ENCODE results near the gene GABRR3.

The GABRR3 gene

GRCh38 chr3:97988784-97989568 is 46.1 kb downstream of the GABRR3 start:
- no peak for DNase-seq

DNA sequence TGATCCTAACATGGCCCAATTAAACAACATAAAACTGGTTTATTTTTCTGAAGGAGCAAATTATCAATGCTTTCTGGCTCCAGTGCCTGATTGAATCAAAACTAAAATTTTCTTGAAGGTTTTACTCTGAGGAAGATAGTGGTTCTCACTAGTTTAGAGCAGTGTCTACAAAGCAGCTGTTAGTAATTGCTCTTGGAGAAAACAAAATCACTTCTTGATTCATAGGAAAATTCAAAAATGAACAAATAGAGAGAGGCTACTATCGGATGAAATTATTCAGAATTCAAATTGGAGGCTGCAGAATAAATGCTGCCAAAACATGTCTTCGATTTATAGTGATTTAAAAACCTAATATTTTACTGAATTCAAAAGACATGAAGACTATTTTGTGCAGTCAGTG is 47.8 kb downstream of the GABRR3 start:
- no peak for DNase-seq

GRCh38 chr3:97983933-97984491 is 51.1 kb downstream of the GABRR3 start:
- DNase-seq: no peak

DNA sequence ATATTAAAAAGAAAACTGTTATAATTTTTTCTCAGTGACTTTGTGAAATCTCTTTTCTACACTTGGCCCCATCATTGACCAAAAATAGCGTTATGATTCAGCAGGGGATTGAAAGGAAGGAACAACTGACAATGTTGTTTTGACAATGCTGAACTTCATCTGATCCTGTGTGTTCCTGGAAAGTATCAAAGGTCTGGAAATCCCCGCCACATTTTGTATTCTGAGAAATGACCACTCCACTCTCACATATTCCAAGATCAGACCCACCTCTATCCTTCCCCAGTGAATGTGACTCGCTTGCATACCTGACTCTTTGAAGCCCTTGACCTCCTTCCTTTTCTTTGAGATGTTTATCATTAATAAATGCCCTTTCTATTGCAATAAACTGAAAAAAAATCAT is 53.2 kb downstream of the GABRR3 start:
- no peak for DNase-seq

DNA sequence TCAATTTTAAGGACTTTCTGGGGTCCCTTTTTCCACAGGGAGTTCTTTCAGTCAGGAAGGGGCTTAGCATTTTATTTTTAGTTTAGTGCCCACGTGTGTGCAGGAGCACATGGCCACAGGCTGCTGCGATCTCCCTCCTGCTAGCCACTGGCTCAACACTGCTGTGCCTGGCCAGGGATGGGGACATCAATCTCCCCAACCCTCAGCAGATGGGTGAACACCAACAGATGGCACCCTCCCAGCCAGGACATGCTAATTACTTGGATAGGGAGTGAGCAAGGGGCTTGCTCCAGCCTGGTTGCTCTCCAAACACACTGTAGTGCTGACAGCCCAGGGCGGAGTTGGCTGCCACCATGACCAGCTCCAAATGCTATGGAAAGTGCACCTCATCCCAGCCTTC is 55.5 kb downstream of the GABRR3 start:
- no peak for DNase-seq

DNA sequence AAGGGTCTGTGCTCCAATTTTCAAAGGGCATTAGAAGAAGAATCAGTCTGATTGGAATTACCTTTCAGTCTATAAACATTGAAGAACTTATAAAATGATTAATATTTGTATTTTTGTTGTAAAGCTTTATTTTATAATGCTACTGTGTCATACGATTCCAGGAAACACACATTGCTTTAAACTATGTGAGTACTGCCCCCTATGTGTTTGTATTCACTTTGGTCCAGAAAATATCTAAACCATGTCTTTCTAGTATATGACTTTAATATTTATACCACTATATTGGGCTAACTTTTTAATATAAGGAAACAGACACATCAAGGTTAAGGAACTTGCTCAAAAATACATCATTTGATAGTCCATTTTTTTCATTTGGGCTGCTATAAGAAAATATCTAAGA is 59.6 kb downstream of the GABRR3 start:
- DNase-seq: no peak

DNA sequence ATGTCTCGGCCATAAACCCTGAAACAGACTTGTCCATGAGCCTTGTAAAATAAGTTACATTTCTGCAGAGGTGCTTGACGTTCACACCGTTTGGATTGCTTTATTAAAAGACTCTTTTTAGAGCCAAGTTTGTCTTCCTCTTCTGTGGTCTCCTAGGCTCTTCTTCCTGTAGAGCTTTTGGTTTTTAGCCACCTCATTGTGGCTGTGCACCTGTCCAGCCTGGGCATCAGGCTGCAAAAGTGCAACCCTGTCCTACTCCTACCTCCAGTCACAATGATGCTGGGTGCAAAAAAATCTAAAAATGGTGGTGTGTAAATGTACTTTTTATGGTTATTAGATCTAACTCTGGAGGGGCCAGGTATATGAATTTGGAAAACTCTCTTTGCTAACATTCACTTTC is 60.1 kb downstream of the GABRR3 start:
- no peak for DNase-seq

DNA sequence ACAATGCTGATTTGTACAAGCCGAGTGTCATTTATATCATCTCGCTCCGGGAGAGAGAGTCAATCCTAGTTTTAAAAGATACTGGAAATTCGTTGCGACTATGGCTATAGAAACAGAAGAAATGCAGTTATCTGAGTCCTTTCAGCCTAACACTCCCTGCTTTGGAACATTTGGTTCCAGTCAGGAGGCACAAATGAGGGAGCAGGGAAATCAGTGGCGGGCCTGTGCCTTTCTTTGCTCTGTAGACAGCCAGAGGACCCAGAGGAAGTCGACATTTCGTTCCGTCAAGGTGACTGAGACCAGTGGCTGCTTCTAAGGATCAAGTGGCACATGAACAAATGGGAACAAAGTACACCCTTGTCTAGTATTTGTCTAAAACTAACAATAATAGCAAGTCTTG is 62.1 kb downstream of the GABRR3 start:
- no peak for DNase-seq

DNA sequence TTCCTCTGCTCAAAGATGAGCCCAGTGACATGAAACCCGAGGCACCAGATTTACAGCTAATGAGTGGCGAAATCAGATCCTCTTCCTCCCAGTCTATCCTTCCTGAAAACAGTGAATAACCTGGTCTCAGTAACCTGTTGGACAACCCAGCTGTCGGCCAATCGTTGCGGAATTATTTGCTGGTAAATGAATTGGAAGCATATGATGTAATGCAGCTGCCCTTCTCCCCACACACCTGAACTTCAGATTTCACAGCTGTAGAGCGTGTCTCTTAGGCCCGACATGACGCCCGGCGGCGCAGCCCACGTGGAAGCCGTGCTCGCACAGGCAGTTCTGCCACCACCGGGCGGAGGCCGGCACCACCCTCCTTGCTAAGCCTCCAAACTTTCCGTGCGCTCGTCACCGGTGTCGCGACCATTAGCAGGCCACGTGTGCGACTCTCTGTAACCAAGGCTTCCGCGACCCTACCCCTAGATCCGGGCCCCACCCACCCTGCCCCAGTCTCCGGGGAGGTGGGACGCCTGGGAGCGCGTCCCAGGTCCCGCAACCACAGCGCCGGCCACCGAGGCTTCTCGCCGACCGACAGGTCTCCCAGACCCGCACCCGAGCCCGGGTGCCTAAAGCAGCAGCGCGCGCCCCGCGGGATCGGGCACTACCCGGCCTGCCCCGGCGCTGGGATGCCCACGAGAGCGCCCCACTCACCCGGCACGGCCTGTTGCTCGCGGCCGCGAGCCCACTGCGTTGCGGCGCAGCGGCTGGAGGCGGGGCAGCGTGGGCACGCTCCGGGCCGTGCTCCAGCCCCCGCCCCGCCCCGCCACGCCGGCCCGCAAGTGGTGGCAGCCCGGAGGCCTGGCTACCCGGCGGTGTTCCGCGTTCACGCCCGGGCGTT is 63.2 kb downstream of the GABRR3 start, which contains the start of gene RIOX2:
RIOX2 (minus strand) TSS at position 753 of the 889 bp plus-strand sequence. CDS start 4,838 bp downstream, outside the sequence.
- peak; percentile 24 to 37 for DNase-seq

DNA sequence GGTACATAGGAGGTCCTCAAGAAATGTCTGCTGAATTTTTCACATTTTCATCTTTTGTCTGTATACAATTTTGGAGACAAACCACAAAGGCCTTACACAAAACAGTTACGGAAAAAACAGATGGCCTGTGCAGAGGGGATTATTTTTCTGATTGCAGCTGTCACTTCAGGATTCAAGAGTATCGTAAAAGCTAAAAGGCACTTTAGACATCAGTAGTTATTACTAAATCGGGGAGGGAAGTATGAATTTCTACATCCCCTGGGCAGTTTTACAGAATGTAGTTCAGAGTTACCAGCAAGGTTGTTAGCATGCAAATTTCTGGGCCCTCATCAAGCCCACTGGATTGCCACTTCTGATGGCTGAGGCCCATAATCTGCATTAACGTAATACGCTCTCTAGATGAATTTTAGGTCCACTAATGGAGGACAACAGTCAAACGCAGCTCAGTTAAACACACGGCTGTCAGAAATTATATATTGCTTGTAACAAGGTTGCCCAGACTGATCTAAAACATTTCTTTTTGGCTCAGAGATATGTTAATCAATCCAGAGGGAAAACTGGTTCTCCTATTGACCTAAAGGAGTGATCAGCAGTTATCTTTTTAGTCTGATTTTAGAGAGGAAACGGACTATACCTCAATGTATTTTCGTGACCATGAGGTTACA is 64.0 kb downstream of the GABRR3 start:
- DNase-seq: peak in 1 of 2 experiments; percentile 11

DNA sequence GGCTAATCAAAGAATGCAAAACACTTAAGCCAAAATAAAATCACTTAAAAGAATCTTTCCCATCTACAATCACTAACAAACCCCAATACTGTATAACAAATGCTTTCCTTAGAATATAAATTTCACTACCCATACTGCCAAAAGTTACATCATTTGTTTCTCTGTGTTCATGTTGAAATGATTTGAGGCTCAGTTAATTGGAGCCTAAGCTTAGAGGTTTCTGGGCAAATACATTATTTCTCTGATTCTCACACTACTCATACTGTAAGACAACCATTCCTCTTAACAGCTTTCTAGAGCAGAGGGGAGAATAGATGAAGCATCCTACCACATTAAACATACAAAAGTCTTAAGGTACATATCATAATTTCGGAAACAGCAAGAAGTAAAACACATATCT is 65.0 kb downstream of the GABRR3 start:
- DNase-seq: no peak

GRCh38 chr3:97969541-97969940 is 65.6 kb downstream of the GABRR3 start:
- DNase-seq: no peak

DNA sequence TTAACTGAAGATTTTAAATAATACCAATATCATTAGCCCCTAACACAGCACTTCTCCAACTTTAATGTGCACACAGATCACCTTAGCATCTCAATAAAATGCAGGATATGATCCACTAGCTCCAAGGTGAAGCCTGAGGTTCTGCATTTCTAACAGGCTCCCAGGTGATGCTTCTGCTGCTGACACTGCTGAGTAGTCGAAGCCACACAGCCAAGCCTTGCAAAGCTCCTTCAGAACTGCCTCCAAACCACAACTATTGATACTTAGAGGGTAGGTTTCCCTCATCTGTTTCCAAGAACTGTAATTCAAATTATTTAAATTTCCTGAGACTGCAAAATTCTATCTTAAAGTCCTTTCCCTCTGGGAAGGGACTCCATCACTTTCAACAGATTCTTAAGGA is 66.7 kb downstream of the GABRR3 start:
- no peak for DNase-seq

DNA sequence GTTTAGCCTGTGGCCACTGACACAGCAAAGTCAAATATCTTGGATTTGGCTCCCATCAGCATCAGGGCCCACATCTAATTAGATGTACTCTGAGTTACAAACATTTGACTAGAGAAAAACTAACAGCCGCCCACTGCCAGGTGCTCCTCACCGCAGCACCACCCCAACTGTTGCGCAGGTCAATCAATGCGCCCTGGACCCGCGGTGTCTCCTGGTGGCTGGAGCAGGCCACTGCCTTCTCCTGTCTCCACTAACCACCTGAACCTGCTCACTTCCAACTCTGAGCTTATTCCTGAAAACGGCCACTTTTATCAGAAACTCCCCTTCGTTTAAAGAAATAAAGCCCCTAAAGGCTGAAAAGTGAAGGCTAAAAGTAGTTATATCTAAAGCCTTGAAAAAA is 67.1 kb downstream of the GABRR3 start:
- DNase-seq: no peak

GRCh38 chr3:97960993-97961766 is 73.9 kb downstream of the GABRR3 start:
- DNase-seq: no peak

DNA sequence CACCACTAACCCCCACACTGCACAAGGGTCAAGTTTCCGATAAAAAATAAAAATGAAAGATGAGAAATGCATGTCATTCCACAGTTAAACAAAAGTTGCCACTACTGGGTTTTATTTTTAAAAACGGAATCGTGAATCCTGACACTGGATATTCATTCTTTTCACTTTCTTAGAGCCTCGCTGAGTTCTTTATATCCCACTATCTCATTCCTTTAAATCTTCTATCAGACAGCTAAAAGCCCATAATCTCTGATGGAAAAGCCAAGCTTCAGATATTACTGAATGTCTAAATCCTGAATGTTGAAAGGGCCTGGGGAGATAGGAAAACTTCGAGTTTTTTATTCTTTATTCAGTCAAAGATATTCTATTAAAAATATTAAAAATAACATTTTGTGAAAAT is 74.6 kb downstream of the GABRR3 start:
- no peak for DNase-seq

- DNase-seq: no peak
Observed at GRCh38 chr3:97959872-97960271, 75.2 kb downstream of the GABRR3 start.

DNA sequence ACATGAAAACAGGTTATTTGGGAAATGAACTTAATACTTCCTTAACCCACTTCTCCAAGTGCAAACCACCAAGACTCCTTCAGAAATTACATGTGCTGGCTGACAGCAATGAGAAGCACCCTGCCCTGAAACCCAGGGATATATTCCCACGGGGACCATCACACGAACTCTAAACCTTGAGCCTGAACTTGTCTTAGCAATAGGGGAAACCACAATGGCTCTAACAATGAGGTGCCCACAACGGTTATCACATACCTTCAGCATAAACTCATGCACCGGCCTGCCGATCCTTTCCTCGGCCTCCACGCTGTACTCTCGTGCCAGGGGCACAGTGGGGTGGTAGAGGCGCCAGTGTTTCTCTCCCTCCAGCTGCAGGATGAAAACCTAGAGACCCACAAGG is 76.3 kb downstream of the GABRR3 start:
- DNase-seq: no peak

- DNase-seq: no peak
Observed at GRCh38 chr3:97958396-97958795, 76.7 kb downstream of the GABRR3 start.

DNA sequence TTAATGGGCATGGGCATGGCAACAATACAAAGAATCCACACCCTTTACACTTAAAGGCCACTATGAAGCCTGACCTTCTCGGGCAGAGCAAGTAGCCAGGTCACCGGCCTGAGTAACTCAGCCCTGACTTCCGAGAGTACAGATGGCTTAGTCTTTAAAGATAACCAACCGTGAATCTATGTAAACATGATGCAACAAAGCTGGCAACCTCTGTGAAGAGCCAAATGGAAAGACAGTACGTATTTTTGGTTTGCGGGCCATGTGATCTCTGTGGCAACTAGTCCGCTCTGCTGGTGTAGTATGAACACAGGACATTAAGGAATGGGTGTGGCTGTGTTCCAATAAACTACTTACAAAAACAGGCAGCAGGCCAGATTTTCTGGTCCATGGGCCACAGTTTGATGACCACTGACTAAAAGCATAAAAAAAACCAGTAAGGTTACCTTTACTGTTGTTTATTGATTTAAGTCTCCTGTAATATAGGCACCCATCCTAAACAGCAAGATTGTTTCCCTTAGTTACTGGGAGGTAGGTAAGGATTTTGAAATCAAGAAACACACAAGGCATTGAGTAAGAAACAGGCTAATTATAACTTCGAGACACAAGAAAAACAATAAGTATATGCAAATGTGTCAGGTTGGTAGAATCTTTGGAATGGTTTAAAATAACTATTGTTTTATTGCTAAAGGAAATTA is 77.4 kb downstream of the GABRR3 start:
- no peak for DNase-seq

GRCh38 chr3:97956051-97956450 is 79.1 kb downstream of the GABRR3 start:
- no peak for DNase-seq

Measured in NCI-H187 (cell line).